Measurements from ENCODE around the gene AGBL1. TPM values are rescaled to one million over a fixed set of nuclear protein-coding genes. Genes with fewer than 3 reads are reported as not detected.

Gene AGBL1
- total and polyA plus RNA-seq, 2 donors (not counting 3 experiments of a cell fraction or from before 2014, with no cell fraction given), result not detected

DNA sequence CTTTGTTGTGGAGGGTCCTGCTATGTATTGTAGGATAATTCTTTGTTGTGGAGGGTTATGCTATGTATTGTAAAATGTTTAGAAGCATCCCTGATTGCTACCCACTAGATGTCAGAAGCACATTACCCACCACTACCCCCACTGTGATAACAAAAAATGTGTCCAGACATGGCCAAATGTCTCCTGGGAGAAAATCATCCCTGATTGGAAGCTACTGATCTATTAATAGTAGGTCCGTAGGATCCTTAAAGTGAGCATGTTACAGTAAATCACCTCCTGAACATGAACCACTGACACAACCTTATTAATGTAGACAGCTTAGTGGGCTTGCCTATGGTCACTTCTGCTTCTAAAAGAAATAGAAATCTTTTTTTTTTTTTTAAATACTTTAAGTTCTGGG lies 884.6 kb downstream of the AGBL1 start:
- POLR2A ChIA-PET, result no interaction called here
- H3K9ac ChIP-seq (replicated peaks; ENCODE audit: extremely low read depth, insufficient read depth, low read length), result no peak overlapping the region
- TF ChIP-seq EZH2 (IDR thresholded peaks at IDR 0.05; ENCODE audit: borderline replicate concordance, low read depth, low read length, severe bottlenecking) (no peak), CTCF (IDR thresholded peaks at IDR 0.05; ENCODE audit: extremely low read depth in 1 of 2, insufficient read depth in 1 of 2, low read depth in 1 of 2, low read length in 2 of 2) (no peak), FOS (IDR thresholded peaks at IDR 0.05; ENCODE audit: borderline replicate concordance, insufficient read depth, low read length) (no peak), GATA2 (IDR thresholded peaks at IDR 0.05; ENCODE audit: insufficient read depth, insufficient read length, low read depth, low read length) (no peak), POLR2A (IDR thresholded peaks at IDR 0.05; ENCODE audit: low read depth, low read length) (no peak), POLR2AphosphoS5 (IDR thresholded peaks at IDR 0.05; ENCODE audit: insufficient read depth, low read depth, low read length) (no peak), MAX (IDR thresholded peaks at IDR 0.05; ENCODE audit: insufficient read depth, insufficient read length) (no peak)
- dilution Hi-C loops (cut with MboI; ENCODE audit: extremely low pct_ligation_motif_present, low sequenced_read_pairs) (no loop called here), intact Hi-C loops (cut with micrococcal nuclease) (no loop called here)
- H3K79me2 ChIP-seq (ENCODE audit: control insufficient read depth, insufficient read depth, low read length), result no peaks in the 10 kb centered on the region
- no peak overlapping the region for H3K4me2 ChIP-seq (ENCODE audit: insufficient read depth, low read length)
- no peak overlapping the region for H2AFZ ChIP-seq (ENCODE audit: low read depth, low read length)
- no peak for FAIRE-seq
- no peak for DNase-seq (ENCODE audit: low read depth, low spot score)
- no peaks in the 10 kb centered on the region for H3K4me1 ChIP-seq (ENCODE audit: control insufficient read depth, extremely low read depth, insufficient read depth, low read length)
- no peaks in the 10 kb centered on the region for H4K20me1 ChIP-seq (replicated peaks; ENCODE audit: control insufficient read depth, extremely low read depth, insufficient read depth, low read length)
- no peak overlapping the region for H3K4me3 ChIP-seq (replicated peaks in 1 of 3; ENCODE audit: insufficient read depth in 1 of 3, low read depth in 1 of 3, low read length in 3 of 3)
- H3K27ac ChIP-seq (ENCODE audit: insufficient read depth, low read depth, low read length), result no peak overlapping the region
- H3K9me3 ChIP-seq (replicated peaks; ENCODE audit: control insufficient read depth, insufficient read depth, low read length), result peaks cover 4% of the 10 kb centered on the region
- no peaks in the 10 kb centered on the region for H3K27me3 ChIP-seq (ENCODE audit: control insufficient read depth in 2 of 2, insufficient read depth in 2 of 2, low read length in 2 of 2)
- no peaks in the 10 kb centered on the region for H3K9me1 ChIP-seq (replicated peaks; ENCODE audit: control insufficient read depth, extremely low read depth, insufficient read depth, low read length)
- CTCF ChIA-PET, result no interaction called here
- no peaks in the 10 kb centered on the region for H3K36me3 ChIP-seq (ENCODE audit: control insufficient read depth in 2 of 2, extremely low read depth in 1 of 2, insufficient read depth in 2 of 2, low read length in 2 of 2)
- no TSS peak for BruUV-seq (replicated peaks)

Measured in endothelial cell of umbilical vein (primary cell).